ENCODE data around the gene STK4.

DNA sequence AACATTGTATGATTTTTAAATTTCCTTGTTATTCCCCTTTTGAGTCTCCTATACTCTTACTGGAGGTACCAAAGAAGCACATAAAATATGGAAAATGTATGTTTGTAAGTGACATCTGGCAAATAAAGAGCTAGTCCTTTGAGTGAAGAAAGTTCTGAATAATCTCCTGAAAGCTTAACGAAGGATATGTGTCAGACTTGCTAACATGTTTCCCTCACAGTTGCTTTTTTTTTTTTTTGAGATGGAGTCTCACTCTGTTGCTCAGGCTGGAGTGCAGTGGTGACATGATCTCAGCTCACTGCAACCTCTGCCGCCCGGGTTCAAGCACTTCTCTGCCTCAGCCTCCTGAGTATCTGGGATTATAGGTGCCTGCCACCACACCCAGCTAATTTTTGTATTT is 63.6 kb downstream of the STK4 start:
- TF ChIP-seq, protein P1, sequence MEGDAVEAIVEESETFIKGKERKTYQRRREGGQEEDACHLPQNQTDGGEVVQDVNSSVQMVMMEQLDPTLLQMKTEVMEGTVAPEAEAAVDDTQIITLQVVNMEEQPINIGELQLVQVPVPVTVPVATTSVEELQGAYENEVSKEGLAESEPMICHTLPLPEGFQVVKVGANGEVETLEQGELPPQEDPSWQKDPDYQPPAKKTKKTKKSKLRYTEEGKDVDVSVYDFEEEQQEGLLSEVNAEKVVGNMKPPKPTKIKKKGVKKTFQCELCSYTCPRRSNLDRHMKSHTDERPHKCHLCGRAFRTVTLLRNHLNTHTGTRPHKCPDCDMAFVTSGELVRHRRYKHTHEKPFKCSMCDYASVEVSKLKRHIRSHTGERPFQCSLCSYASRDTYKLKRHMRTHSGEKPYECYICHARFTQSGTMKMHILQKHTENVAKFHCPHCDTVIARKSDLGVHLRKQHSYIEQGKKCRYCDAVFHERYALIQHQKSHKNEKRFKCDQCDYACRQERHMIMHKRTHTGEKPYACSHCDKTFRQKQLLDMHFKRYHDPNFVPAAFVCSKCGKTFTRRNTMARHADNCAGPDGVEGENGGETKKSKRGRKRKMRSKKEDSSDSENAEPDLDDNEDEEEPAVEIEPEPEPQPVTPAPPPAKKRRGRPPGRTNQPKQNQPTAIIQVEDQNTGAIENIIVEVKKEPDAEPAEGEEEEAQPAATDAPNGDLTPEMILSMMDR (conservative IDR thresholded peaks at IDR 0.05; ENCODE audit: low read depth, low read length), result no peak
- no peak for TF ChIP-seq EZH2 (IDR thresholded peaks at IDR 0.05; ENCODE audit: borderline replicate concordance, low read depth, low read length, poor library complexity, severe bottlenecking)
